Measurements from ENCODE around the gene BCL7A. TPM values are rescaled to one million over a fixed set of nuclear protein-coding genes. Genes with fewer than 3 reads are reported as not detected.

The BCL7A gene
- total and polyA plus RNA-seq, 11 donors = 4.0 to 22.1 (median 14.3) TPM

DNA sequence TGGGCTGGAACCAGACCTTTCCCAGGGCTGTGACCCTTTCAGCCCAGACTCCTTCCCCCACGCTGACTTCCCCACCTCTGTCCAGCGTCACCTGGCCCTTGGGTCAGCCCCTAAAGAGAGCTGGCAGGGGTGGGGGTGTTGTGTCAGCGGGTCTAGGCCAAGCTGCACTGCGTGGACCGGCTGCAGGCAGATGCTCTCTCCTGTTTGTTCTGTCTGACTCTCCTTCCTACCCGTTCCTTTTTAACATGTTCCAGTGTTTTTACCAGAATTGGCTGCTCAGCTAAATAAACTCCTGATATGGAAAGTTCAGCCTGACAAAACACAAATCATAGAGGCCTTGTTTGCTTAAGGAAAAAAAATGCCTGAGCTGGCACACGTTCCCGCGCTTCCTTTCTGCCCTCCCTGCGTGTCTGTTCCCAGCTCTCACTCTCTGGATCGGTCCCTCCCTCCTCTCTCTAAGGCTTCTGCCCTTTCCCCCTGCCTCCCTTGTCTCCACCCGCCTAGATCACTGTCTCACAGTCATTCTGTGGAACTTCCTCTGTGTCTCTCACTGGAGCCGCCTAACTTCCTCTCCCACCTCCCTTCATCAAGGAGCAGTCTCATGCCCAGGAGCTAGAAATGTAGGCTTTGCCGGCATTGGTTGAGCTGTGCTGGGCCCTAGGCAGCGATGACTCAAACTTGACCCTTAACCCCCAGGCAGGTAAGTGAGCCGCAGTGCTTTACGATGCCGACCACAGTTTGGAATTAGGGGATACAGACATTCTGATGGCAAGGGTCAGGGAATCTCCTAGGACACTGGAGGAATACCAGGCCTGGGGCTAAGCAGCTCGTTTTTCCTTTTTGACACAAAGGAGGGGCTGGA, 41.4 kb downstream of the BCL7A start:
- peak overlapping the region; percentile 17 to 89 (median 76) for H3K27ac ChIP-seq
- no peaks in the 10 kb centered on the region for H3K27me3 ChIP-seq
- DNase-seq = peak in 4 of 5 donors; percentile 46 to 72 (median 62)
- no peak for TF ChIP-seq POLR2A (IDR thresholded peaks at IDR 0.05)
- TF ChIP-seq, protein P1, sequence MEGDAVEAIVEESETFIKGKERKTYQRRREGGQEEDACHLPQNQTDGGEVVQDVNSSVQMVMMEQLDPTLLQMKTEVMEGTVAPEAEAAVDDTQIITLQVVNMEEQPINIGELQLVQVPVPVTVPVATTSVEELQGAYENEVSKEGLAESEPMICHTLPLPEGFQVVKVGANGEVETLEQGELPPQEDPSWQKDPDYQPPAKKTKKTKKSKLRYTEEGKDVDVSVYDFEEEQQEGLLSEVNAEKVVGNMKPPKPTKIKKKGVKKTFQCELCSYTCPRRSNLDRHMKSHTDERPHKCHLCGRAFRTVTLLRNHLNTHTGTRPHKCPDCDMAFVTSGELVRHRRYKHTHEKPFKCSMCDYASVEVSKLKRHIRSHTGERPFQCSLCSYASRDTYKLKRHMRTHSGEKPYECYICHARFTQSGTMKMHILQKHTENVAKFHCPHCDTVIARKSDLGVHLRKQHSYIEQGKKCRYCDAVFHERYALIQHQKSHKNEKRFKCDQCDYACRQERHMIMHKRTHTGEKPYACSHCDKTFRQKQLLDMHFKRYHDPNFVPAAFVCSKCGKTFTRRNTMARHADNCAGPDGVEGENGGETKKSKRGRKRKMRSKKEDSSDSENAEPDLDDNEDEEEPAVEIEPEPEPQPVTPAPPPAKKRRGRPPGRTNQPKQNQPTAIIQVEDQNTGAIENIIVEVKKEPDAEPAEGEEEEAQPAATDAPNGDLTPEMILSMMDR (IDR thresholded peaks at IDR 0.05) = no peak
- intact Hi-C loops (cut with DNase I) = loop anchor here in 3 of 10 donors (5.0 to 10.0 kb wide), 2 partner anchors 44 to 1178 kb away; no protein-coding TSS in a partner anchor
- H3K4me3 ChIP-seq = peak overlapping the region in 5 of 12 donors; percentile 0 to 32 (median 25)
- 46 to 58% (median 48%) methylated on average over 19 of the region's 19 CpGs for WGBS, 4 donors
- no peaks in the 10 kb centered on the region for H3K9me3 ChIP-seq
- peak; percentile 19 to 77 (median 62) for ATAC-seq
- H3K36me3 ChIP-seq = peaks cover 0 to 26% (median 0%) of the 10 kb centered on the region in 9 donors
- peaks cover 0 to 50% (median 34%) of the 10 kb centered on the region in 12 donors for H3K4me1 ChIP-seq

DNA sequence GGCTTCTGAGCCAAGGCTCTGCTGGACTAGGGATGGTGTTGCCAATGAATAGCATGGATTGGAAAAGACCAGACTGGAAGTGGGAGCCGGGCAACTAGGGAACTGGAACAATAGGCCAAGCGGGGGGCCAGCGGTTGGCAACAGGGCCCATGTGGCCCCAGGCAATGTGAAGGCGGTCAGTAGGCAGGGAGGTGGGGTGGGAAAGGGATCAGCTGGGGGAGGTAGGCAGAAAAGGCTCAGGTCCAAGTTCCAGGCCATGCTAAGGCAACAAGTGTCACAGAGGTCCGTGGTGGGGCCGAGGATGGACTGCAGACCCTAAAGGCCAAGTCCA, 42.0 kb downstream of the BCL7A start:
- H3K9me3 ChIP-seq = no peaks in the 10 kb centered on the region
- ATAC-seq = peak in 1 of 4 donors; percentile 4
- no peaks in the 10 kb centered on the region for H3K27me3 ChIP-seq
- WGBS, 4 donors = 57 to 65% (median 60%) methylated on average over 6 of the region's 6 CpGs
- peaks cover 0 to 53% (median 34%) of the 10 kb centered on the region in 12 donors for H3K4me1 ChIP-seq
- intact Hi-C loops (cut with DNase I) = loop anchor here in 3 of 10 donors (5.0 to 10.0 kb wide), 2 partner anchors 44 to 1179 kb away; no protein-coding TSS in a partner anchor
- H3K4me3 ChIP-seq = peak overlapping the region in 5 of 12 donors; percentile 0 to 32 (median 25)
- DNase-seq = no peak
- TF ChIP-seq, protein P1 (IDR thresholded peaks at IDR 0.05) = no peak
- TF ChIP-seq POLR2A (IDR thresholded peaks at IDR 0.05) = no peak
- H3K36me3 ChIP-seq = peaks cover 0 to 21% (median 0%) of the 10 kb centered on the region in 9 donors
- H3K27ac ChIP-seq = peak overlapping the region; percentile 17 to 89 (median 76)

DNA sequence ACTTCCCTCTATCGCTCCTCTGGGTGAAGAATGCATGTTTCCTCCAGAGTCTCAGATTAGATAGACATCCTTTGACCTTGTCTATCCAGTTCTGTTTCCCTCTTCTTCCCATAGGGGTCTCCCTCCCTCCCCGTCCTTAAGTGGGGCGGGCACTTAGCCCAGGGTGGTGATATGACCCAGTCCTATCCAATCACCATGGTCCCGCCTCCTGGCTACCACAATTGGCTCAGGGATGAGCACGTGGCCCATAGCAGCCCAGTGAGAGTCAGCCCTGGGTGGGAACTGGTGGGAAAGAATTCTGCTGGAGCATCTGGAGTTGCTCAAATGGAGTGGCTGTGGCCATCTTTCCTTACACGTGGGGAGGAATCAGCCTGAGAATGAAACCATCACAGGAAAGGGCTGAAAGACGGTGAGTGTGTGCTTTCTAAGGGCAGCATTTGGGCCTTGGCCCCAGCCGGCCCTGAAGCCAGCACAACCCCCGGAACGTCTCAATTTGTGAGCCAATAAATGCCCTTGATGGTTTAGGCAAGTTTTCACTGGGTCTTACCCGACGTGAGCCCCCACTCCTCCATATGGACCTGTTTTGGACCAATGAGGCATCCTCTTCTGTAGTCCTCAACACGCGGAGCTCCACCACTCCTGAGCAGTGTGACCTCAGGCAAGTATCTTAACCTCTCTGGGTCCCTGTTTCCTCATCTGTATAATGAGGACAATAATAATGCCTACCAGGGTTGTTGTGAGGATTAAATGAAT, 42.5 kb downstream of the BCL7A start:
- Histone ChIP-seq H3K4me3 (peak overlapping the region in 6 of 12 donors; percentile 15 to 32 (median 25)), H3K4me1 (peaks cover 0 to 53% (median 34%) of the 10 kb centered on the region in 12 donors), H3K27ac (peak overlapping the region; percentile 33 to 89 (median 76)), H3K36me3 (peaks cover 0 to 17% (median 0%) of the 10 kb centered on the region in 9 donors), H3K9me3 (no peaks in the 10 kb centered on the region), H3K27me3 (no peaks in the 10 kb centered on the region)
- peak; percentile 88 to 94 (median 91) for DNase-seq
- peak; percentile 90 to 95 (median 92) for ATAC-seq
- intact Hi-C loops (cut with DNase I) = loop anchor here in 3 of 10 donors (5.0 to 10.0 kb wide), 2 partner anchors 43 to 1179 kb away; no protein-coding TSS in a partner anchor
- 45 to 65% (median 54%) methylated on average over 14 of the region's 14 CpGs for WGBS, 4 donors
- no peak for TF ChIP-seq POLR2A (IDR thresholded peaks at IDR 0.05)
- TF ChIP-seq, protein P1 (IDR thresholded peaks at IDR 0.05) = peak in 11 of 12 donors; percentile 19 to 65 (median 41)

All from heart left ventricle (tissue), 16 donors.